HL-60/S4 treated with phorbol 12-myristate 13-acetate at 8.2 ng/mL for 4 days and 3 days (cell line): ENCODE measurements around the gene SUSD6.
"Not testable (repeated sequence)": the region's sequence is repeated elsewhere in the genome, so short reads cannot be mapped to it uniquely, and the experiment has no call there.

Experiments used
- in situ Hi-C: fragments of 300-500 bp; cut with MboI; formaldehyde crosslinking; loops from 2 replicates; pipeline ENCODE4 v1.15.0; 2022; ENCODE audit warnings: low sequenced_read_pairs

The SUSD6 gene

GRCh38 chr14:69617796-69618195 lies 6.4 kb downstream of the SUSD6 start:
- in situ Hi-C loops: loop anchor here (25.0 kb wide), 1 partner anchor 95 kb away; no protein-coding TSS in a partner anchor

GRCh38 chr14:69619012-69619411 lies 7.6 kb downstream of the SUSD6 start:
- in situ Hi-C loops: loop anchor here (25.0 kb wide), 1 partner anchor 93 kb away; no protein-coding TSS in a partner anchor

- in situ Hi-C loops: loop anchor here (25.0 kb wide), 1 partner anchor 92 kb away; no protein-coding TSS in a partner anchor
Observed at GRCh38 chr14:69620211-69620611, 8.8 kb downstream of the SUSD6 start.

GRCh38 chr14:69620981-69621380 lies 9.6 kb downstream of the SUSD6 start:
- in situ Hi-C loops: loop anchor here (25.0 kb wide), 1 partner anchor 91 kb away; no protein-coding TSS in a partner anchor

- in situ Hi-C loops: loop anchor here (25.0 kb wide), 1 partner anchor 88 kb away; no protein-coding TSS in a partner anchor
Observed at GRCh38 chr14:69624136-69624535, 12.7 kb downstream of the SUSD6 start.

GRCh38 chr14:69625299-69626131 lies 14.1 kb downstream of the SUSD6 start:
- in situ Hi-C loops: no loop called here

GRCh38 chr14:69626132-69626500 lies 14.7 kb downstream of the SUSD6 start:
- in situ Hi-C loops: no loop called here

- in situ Hi-C loops: no loop called here
Observed at GRCh38 chr14:69629225-69630127, 18.1 kb downstream of the SUSD6 start.

- in situ Hi-C loops: no loop called here
Observed at GRCh38 chr14:69630360-69630759, 19.0 kb downstream of the SUSD6 start.

- in situ Hi-C loops: no loop called here
Observed at GRCh38 chr14:69631509-69631908, 20.1 kb downstream of the SUSD6 start.

- in situ Hi-C loops: no loop called here
Observed at GRCh38 chr14:69632164-69632563, 20.8 kb downstream of the SUSD6 start.

GRCh38 chr14:69632593-69633151 lies 21.3 kb downstream of the SUSD6 start:
- in situ Hi-C loops: no loop called here

GRCh38 chr14:69633238-69633637 lies 21.8 kb downstream of the SUSD6 start:
- in situ Hi-C loops: no loop called here

- in situ Hi-C loops: no loop called here
Observed at GRCh38 chr14:69635981-69636639, 24.7 kb downstream of the SUSD6 start.

GRCh38 chr14:69636718-69637480 lies 25.5 kb downstream of the SUSD6 start:
- in situ Hi-C loops: no loop called here

GRCh38 chr14:69637503-69638031 lies 26.2 kb downstream of the SUSD6 start:
- in situ Hi-C loops: no loop called here

- in situ Hi-C loops: no loop called here
Observed at GRCh38 chr14:69640931-69641330, 29.5 kb downstream of the SUSD6 start.

GRCh38 chr14:69642212-69642793 lies 30.9 kb downstream of the SUSD6 start:
- in situ Hi-C loops: not testable (repeated sequence)
